GM12878 (cell line): ENCODE measurements around the gene ABHD12B. TPM values are rescaled to one million over a fixed set of nuclear protein-coding genes. Genes with fewer than 3 reads are reported as not detected.

Source experiments
- ATAC-seq: fragments of 200-7000 bp; cut with Tn5 transposase; 3 replicates; pipeline ENCODE4 v1.9.1; 2020; ENCODE audit warnings: mild to moderate bottlenecking, moderate library complexity
- BruUV-seq: library from RNA; stranded (reverse); fragments of 400-500 nt; replicated peaks from 2 replicates; lab custom pipeline; 2021; lab: Mats Ljungman, UMichigan
- CTCF ChIA-PET: fragments of 300-600 bp; sonication (Branson Sonifier 250); formaldehyde crosslinking; extraction: SDS; loops from one replicate; lab custom pipeline; 2021; ENCODE audit warnings: inconsistent platforms; lab: Yijun Ruan, JAX
- POLR2A ChIA-PET: fragments of 350-600 bp; formaldehyde crosslinking; extraction: SDS; loops from one replicate; lab custom pipeline; 2021; ENCODE audit warnings: inconsistent platforms; lab: Charles Lee
- RAD21 ChIA-PET: fragments of 300-600 bp; sonication (Branson Sonifier 250); formaldehyde crosslinking; loops from one replicate; lab custom pipeline; 2023; ENCODE audit warnings: antibody characterized with exemption; ENCODE audit not compliant: unreplicated experiment; lab: Charles Lee
- SMC1A ChIA-PET: fragments of 300-600 bp; sonication (Branson Sonifier 250); formaldehyde crosslinking; loops from one replicate; lab custom pipeline; 2023; ENCODE audit not compliant: unreplicated experiment, uncharacterized antibody; lab: Charles Lee
- DNase-seq: peaks from one replicate; pipeline ENCODE4 v3.0.0-alpha.2; 2011; ENCODE audit warnings: low read depth, low spot score
- FAIRE-seq: peaks from 3 replicates; lab custom pipeline; 2011; peaks lifted over from hg19 to GRCh38; lab: Jason Lieb, UNC
- H2AFZ ChIP-seq: 2 replicates; pipeline ENCODE4 v1.6.0; 2011; ENCODE audit warnings: low read depth, low read length, control low read depth; ENCODE audit not compliant: control insufficient read depth
- H3K27ac ChIP-seq: 2 replicates; pipeline ENCODE4 v1.5.1; 2011; ENCODE audit warnings: control low read depth; ENCODE audit not compliant: control insufficient read depth, insufficient read depth
- H3K27me3 ChIP-seq, 2 experiments: replicated peaks in 1 of 2; 2 replicates each; pipeline versions ENCODE4 v1.6.0 to v1.6.1; 2011; ENCODE audit warnings: low read length in 1 of 2; ENCODE audit not compliant: control insufficient read depth in 2 of 2, insufficient read depth in 2 of 2
- H3K36me3 ChIP-seq, 2 experiments: 2 replicates each; pipeline ENCODE4 v1.5.1; 2011; ENCODE audit warnings: low read length in 1 of 2; ENCODE audit not compliant: control insufficient read depth in 2 of 2, insufficient read depth in 2 of 2
- H3K4me1 ChIP-seq: 2 replicates; pipeline ENCODE4 v1.6.1; 2011; ENCODE audit warnings: mild to moderate bottlenecking, low read length, moderate library complexity, mixed read lengths; ENCODE audit not compliant: control insufficient read depth, insufficient read depth
- H3K4me2 ChIP-seq: 2 replicates; pipeline ENCODE4 v1.6.0; 2011; ENCODE audit warnings: control low read depth; ENCODE audit not compliant: control insufficient read depth, insufficient read depth
- H3K4me3 ChIP-seq: fragments of 200-600 bp; sonication (generic); 2 replicates; pipeline ENCODE4 v1.5.1; 2016
- H3K79me2 ChIP-seq: 2 replicates; pipeline ENCODE4 v1.6.0; 2011; ENCODE audit warnings: low read length; ENCODE audit not compliant: control insufficient read depth, insufficient read depth
- H3K9ac ChIP-seq: 2 replicates; pipeline ENCODE4 v1.8.0; 2011; ENCODE audit warnings: low read length, control low read depth, mixed read lengths; ENCODE audit not compliant: control insufficient read depth, insufficient read depth
- H3K9me3 ChIP-seq: replicated peaks from 3 replicates; pipeline ENCODE4 v1.5.1; 2011; ENCODE audit warnings: mild to moderate bottlenecking, low read length; ENCODE audit not compliant: control insufficient read depth, insufficient read depth
- H4K20me1 ChIP-seq: 2 replicates; pipeline ENCODE4 v1.6.0; 2011; ENCODE audit not compliant: control insufficient read depth, insufficient read depth
- ATF2 ChIP-seq: IDR thresholded peaks from 2 replicates; pipeline ENCODE4 v1.6.1; 2012; ENCODE audit warnings: low read length, inconsistent platforms
- BHLHE40 ChIP-seq, 2 experiments: fragments of 450-650 bp in 1 of 2; IDR thresholded peaks; 2 replicates each; pipeline ENCODE4 v1.6.1; 2011 to 2017; ENCODE audit warnings: low read depth in 2 of 2, borderline replicate concordance in 1 of 2, improper control_type of control experiment in 1 of 2, low read length in 1 of 2, mild to moderate bottlenecking in 1 of 2
- IKZF1 ChIP-seq: fragments of 450-650 bp; conservative IDR thresholded peaks from 2 replicates; pipeline ENCODE4 v1.6.1; 2017; ENCODE audit warnings: antibody characterized with exemption, mild to moderate bottlenecking
- IKZF2 ChIP-seq, 2 experiments: fragments of 450-650 bp; IDR thresholded peaks; 2 replicates each; pipeline ENCODE4 v1.6.1; 2017; ENCODE audit warnings: mild to moderate bottlenecking in 2 of 2, moderate library complexity in 2 of 2
- NBN ChIP-seq: fragments of 450-650 bp; IDR thresholded peaks from 2 replicates; pipeline ENCODE4 v1.6.1; 2016
- RCOR1 ChIP-seq: conservative IDR thresholded peaks from 2 replicates; pipeline ENCODE4 v1.6.1; 2012; ENCODE audit warnings: low read depth, low read length, improper control_type of control experiment
- SPI1 ChIP-seq: IDR thresholded peaks from 2 replicates; pipeline ENCODE4 v1.6.1; 2011; ENCODE audit warnings: low read depth, mild to moderate bottlenecking, low read length, moderate library complexity, borderline replicate concordance; ENCODE audit not compliant: insufficient read depth
- TCF12 ChIP-seq: IDR thresholded peaks from 2 replicates; pipeline ENCODE4 v1.6.1; 2011; ENCODE audit warnings: low read depth, mild to moderate bottlenecking, low read length
- TCF3 ChIP-seq: IDR thresholded peaks from 2 replicates; pipeline ENCODE4 v1.6.1; 2012; ENCODE audit warnings: low read depth, mild to moderate bottlenecking, low read length, borderline replicate concordance; ENCODE audit not compliant: insufficient read depth
- ZNF622 ChIP-seq: fragments of 450-650 bp; IDR thresholded peaks from 2 replicates; pipeline ENCODE4 v1.6.1; 2017; ENCODE audit warnings: mild to moderate bottlenecking, inconsistent platforms
- WGBS: methylation state at CpG from one replicate; pipeline ENCODE4 v1.1.6; 2016; ENCODE audit warnings: low lambda C conversion rate; ENCODE audit not compliant: insufficient replicate concordance, insufficient coverage; ENCODE audit errors: missing lambda C conversion rate; 5-methylcytosine and 5-hydroxymethylcytosine counted together
- in situ Hi-C: fragments of 300-500 bp; cut with MboI; formaldehyde crosslinking; loops from 9 replicates; pipeline ENCODE4 v1.14.3; 2018; ENCODE audit warnings: mixed read lengths
- intact Hi-C: fragments of 100-400 bp; cut with micrococcal nuclease; formaldehyde crosslinking; loops from one replicate; pipeline ENCODE4 v1.14.2; 2022; ENCODE audit not compliant: unreplicated experiment
- polyA plus RNA-seq, 11 experiments: library from polyadenylated mRNA; depleted of rRNA in 4 of 11; unstranded in 6 of 11; stranded (reverse) in 5 of 11; fragments of >200 nt; fragmentation: Nextera tagmentation in 4 of 11; fragmentation: Illumina TruSeq in 1 of 11; extraction: Ambion mirVana in 4 of 11; extraction: Trizol in 1 of 11; gene quantifications; 1 replicate in 1 of 11; 2 replicates in 10 of 11; pipeline versions ENCODE4 v1.2.1 to v1.2.3, GENCODE V29; 2011 to 2016; ENCODE audit warnings: inconsistent platforms in 2 of 11, missing spikeins in 2 of 11, low read depth in 1 of 11
- total RNA-seq, 4 experiments: library from RNA; depleted of rRNA in 3 of 4; stranded (reverse); fragments of >200 nt in 3 of 4; fragmentation: Illumina TruSeq in 1 of 4; extraction: Trizol in 1 of 4; gene quantifications; 2 replicates each; pipeline versions ENCODE4 v1.2.1 to v1.2.3, GENCODE V29; 2013 to 2021
- TF ChIP-seq, protein P1 (sequence below): fragments of 450-650 bp; IDR thresholded peaks from 2 replicates; pipeline ENCODE4 v1.6.1; 2017; ENCODE audit warnings: antibody characterized with exemption, mild to moderate bottlenecking, moderate library complexity

ABHD12B gene
- total and polyA plus RNA-seq, 10 of the 15 experiments (the other 5 are each of a cell fraction or from before 2014, with no cell fraction given): not detected

DNA sequence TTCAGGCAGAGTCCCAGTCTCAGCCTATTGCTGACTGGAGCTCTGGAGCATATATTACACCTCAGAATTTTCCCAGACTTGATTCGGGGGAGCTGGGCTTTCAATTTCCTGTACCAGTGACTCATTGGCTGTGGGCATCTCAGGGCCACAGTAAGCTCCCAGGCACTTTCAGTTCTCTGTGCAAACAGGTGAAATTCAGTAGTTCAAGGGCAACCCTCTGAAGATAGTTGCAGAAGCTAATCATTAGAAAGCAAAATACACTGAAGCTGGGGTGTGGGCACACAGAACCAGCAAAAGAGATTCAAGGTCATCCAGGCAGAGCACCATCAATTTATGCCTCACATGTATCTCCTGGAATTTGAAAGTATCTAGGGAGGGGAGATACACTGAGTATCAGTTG lies 32.8 kb upstream of the ABHD12B start:
- no peak overlapping the region for H3K4me3 ChIP-seq
- no peaks in the 10 kb centered on the region for H3K9me3 ChIP-seq
- SMC1A ChIA-PET: interaction anchor here (1.1 to 5.8 kb wide), 9 partner anchors 8 to 51 kb away, joined by 3 to 48 read pairs (median 5); no protein-coding TSS in a partner anchor
- H3K27ac ChIP-seq: no peak overlapping the region
- peaks cover 20% of the 10 kb centered on the region for H3K4me1 ChIP-seq
- BruUV-seq: no TSS peak
- H2AFZ ChIP-seq: no peak overlapping the region
- in situ Hi-C loops: no loop called here
- intact Hi-C loops: no loop called here
- RAD21 ChIA-PET: interaction anchor here (0.8 to 2.9 kb wide), 7 partner anchors 8 to 21 kb away, joined by 3 to 19 read pairs (median 4); partner anchors contain the start of gene NIN
- FAIRE-seq (no peak), ATAC-seq (peak; percentile 66), DNase-seq (no peak)
- no peaks in the 10 kb centered on the region for H3K79me2 ChIP-seq
- H3K36me3 ChIP-seq: no peaks in the 10 kb centered on the region
- POLR2A ChIA-PET: interaction anchor here (0.6 to 2.3 kb wide), 6 partner anchors 10 to 537 kb away, joined by 3 to 8 read pairs (median 3); no protein-coding TSS in a partner anchor
- H3K4me2 ChIP-seq: 0 out of 2 replicates have a peak overlapping the region, but pooled peaks have one; percentile 13
- CTCF ChIA-PET: interaction anchor here (0.6 to 4.0 kb wide), 9 partner anchors 10 to 62 kb away, joined by 3 to 34 read pairs (median 3); no protein-coding TSS in a partner anchor
- no peak overlapping the region for H3K9ac ChIP-seq
- no peaks in the 10 kb centered on the region for H4K20me1 ChIP-seq
- WGBS: 0% methylated on average over 1 of the region's 1 CpG
- TF ChIP-seq TCF12 (no peak), BHLHE40 (IDR thresholded peaks at IDR 0.05; ENCODE audit: borderline replicate concordance in 1 of 2, low read depth in 2 of 2, low read length in 1 of 2) (no peak), IKZF1 (peak; percentile 20; the same call in 1 of the 2 replicates), TCF3 (no peak), ATF2 (no peak), IKZF2 (IDR thresholded peaks at IDR 0.05) (peak in 1 of 2 experiments; percentile 46; a peak in 1 of 4 replicates), RCOR1 (no peak), ZNF622 (no peak), NBN (no peak), SPI1 (0 out of 2 replicates have a peak, but pooled peaks have one; percentile 2)
- TF ChIP-seq, protein P1, sequence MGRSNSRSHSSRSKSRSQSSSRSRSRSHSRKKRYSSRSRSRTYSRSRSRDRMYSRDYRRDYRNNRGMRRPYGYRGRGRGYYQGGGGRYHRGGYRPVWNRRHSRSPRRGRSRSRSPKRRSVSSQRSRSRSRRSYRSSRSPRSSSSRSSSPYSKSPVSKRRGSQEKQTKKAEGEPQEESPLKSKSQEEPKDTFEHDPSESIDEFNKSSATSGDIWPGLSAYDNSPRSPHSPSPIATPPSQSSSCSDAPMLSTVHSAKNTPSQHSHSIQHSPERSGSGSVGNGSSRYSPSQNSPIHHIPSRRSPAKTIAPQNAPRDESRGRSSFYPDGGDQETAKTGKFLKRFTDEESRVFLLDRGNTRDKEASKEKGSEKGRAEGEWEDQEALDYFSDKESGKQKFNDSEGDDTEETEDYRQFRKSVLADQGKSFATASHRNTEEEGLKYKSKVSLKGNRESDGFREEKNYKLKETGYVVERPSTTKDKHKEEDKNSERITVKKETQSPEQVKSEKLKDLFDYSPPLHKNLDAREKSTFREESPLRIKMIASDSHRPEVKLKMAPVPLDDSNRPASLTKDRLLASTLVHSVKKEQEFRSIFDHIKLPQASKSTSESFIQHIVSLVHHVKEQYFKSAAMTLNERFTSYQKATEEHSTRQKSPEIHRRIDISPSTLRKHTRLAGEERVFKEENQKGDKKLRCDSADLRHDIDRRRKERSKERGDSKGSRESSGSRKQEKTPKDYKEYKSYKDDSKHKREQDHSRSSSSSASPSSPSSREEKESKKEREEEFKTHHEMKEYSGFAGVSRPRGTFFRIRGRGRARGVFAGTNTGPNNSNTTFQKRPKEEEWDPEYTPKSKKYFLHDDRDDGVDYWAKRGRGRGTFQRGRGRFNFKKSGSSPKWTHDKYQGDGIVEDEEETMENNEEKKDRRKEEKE: no peak
- TF ChIP-seq, all 136 proteins: peak for 3
- H3K27me3 ChIP-seq: no peaks in the 10 kb centered on the region
